Type B pancreatic cell (in vitro differentiated cells): ENCODE data around the gene YIPF2. TPM values are rescaled to one million over a fixed set of nuclear protein-coding genes. Genes with fewer than 3 reads are reported as not detected.
"Not testable (repeated sequence)": the region's sequence is repeated elsewhere in the genome, so short reads cannot be mapped to it uniquely, and the experiment has no call there.

ENCODE experiments used
- DNase-seq: peaks from one replicate; pipeline ENCODE4 v3.0.0; 2021; ENCODE audit warnings: mixed read lengths; ENCODE audit not compliant: unreplicated experiment; ENCODE audit errors: extremely low spot score
- H3K27ac Mint-ChIP-seq: 2 replicates; pipeline ENCODE4 v1.8.0; 2021; ENCODE audit warnings: mild to moderate bottlenecking, mixed read lengths
- H3K27me3 Mint-ChIP-seq: 2 replicates; pipeline ENCODE4 v1.8.0; 2021; ENCODE audit warnings: mixed read lengths
- H3K36me3 Mint-ChIP-seq: 2 replicates; pipeline ENCODE4 v1.8.0; 2021; ENCODE audit warnings: mixed read lengths
- H3K4me1 Mint-ChIP-seq: one replicate; pipeline ENCODE4 v1.8.0; 2021; ENCODE audit warnings: mixed read lengths; ENCODE audit not compliant: unreplicated experiment
- H3K4me3 Mint-ChIP-seq: 2 replicates; pipeline ENCODE4 v1.8.0; 2021; ENCODE audit warnings: mild to moderate bottlenecking, mixed read lengths
- H3K9me3 Mint-ChIP-seq: 2 replicates; pipeline ENCODE4 v1.8.0; 2021; ENCODE audit warnings: mixed read lengths
- total RNA-seq: library from RNA; stranded (reverse); gene quantifications from 2 replicates; pipeline ENCODE4 v1.2.1, GENCODE V29; 2021; ENCODE audit warnings: low replicate concordance
- TF ChIP-seq, protein P1 (sequence below): fragments of 200-600 bp; sonication (generic); conservative IDR thresholded peaks from 2 replicates; pipeline ENCODE4 v1.5.0; 2021; ENCODE audit warnings: antibody characterized with exemption, mild to moderate bottlenecking

Gene YIPF2
- total RNA-seq, 1 donor from 2014 or later, result 58.5 TPM

GRCh38 chr19:10962863-10963262, 34.4 kb upstream of the YIPF2 start:
- DNase-seq, result no peak
- Mint-ChIP-seq H3K4me3 (peak overlapping the region; percentile 96), H3K9me3 (no peaks in the 10 kb centered on the region), H3K36me3 (peaks cover 12% of the 10 kb centered on the region), H3K27ac (peak overlapping the region; percentile 94), H3K4me1 (peaks cover 26% of the 10 kb centered on the region), H3K27me3 (no peaks in the 10 kb centered on the region)
- TF ChIP-seq, protein P1, sequence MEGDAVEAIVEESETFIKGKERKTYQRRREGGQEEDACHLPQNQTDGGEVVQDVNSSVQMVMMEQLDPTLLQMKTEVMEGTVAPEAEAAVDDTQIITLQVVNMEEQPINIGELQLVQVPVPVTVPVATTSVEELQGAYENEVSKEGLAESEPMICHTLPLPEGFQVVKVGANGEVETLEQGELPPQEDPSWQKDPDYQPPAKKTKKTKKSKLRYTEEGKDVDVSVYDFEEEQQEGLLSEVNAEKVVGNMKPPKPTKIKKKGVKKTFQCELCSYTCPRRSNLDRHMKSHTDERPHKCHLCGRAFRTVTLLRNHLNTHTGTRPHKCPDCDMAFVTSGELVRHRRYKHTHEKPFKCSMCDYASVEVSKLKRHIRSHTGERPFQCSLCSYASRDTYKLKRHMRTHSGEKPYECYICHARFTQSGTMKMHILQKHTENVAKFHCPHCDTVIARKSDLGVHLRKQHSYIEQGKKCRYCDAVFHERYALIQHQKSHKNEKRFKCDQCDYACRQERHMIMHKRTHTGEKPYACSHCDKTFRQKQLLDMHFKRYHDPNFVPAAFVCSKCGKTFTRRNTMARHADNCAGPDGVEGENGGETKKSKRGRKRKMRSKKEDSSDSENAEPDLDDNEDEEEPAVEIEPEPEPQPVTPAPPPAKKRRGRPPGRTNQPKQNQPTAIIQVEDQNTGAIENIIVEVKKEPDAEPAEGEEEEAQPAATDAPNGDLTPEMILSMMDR, result no peak

- Mint-ChIP-seq H3K4me3 (peak overlapping the region; percentile 96), H3K9me3 (no peaks in the 10 kb centered on the region), H3K27ac (peak overlapping the region; percentile 94), H3K27me3 (no peaks in the 10 kb centered on the region), H3K4me1 (peaks cover 21% of the 10 kb centered on the region), H3K36me3 (peaks cover 9% of the 10 kb centered on the region)
- TF ChIP-seq, protein P1, result no peak
- DNase-seq, result no peak
These were observed 32.8 kb upstream of the YIPF2 start for GRCh38 chr19:10961073-10961860.

DNA sequence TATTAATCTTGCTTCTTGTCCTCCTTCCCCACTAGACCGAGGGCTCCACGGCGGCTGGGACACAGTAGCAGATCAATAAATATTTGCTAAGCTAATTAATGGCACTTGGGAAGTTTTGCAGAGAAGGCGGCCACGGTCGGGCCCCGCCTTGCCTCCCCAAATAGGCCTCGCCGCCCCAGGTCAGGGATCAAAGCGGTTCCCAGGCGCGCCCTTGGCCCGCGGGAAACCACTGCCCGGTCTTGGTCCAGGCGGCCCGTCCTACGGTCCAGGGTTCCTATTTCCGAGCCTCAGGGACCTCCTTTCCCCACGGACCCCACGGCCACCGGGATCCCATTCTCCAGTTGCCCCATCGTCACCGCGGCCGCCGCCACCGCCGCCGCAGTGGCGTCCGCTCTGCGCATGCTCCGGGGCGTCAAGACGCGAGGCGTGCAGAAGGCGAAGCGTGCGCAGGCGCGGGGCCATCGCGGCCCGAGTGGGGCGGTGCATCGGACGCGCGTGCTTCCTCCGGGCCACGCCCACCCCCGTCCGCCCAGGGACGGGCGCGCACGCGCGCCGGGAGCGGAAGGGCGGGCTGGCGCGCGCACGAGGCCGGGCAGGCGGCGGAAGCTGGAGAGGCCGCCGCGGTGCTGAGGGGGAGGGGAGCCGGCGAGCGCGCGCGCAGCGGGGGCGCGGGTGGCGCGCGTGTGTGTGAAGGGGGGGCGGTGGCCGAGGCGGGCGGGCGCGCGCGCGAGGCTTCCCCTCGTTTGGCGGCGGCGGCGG, 32.1 kb upstream of the YIPF2 start, which contains the start of gene SMARCA4:
TSS of gene SMARCA4 (plus strand) at position 717 of the 759 bp plus-strand sequence. CDS start 23,122 bp downstream, outside the sequence.
- peak within 1 kb of the TSS; percentile 96 for H3K4me3 Mint-ChIP-seq
- DNase-seq, result peak; percentile 100
- H3K27ac Mint-ChIP-seq, result peak within 1 kb of the TSS; percentile 94
- TF ChIP-seq, protein P1, result no peak
- peaks cover 6% of the 10 kb centered on the region for H3K36me3 Mint-ChIP-seq
- peaks cover 18% of the 10 kb centered on the region for H3K4me1 Mint-ChIP-seq
- no peaks in the 10 kb centered on the region for H3K9me3 Mint-ChIP-seq
- H3K27me3 Mint-ChIP-seq, result no peaks in the 10 kb centered on the region

DNA sequence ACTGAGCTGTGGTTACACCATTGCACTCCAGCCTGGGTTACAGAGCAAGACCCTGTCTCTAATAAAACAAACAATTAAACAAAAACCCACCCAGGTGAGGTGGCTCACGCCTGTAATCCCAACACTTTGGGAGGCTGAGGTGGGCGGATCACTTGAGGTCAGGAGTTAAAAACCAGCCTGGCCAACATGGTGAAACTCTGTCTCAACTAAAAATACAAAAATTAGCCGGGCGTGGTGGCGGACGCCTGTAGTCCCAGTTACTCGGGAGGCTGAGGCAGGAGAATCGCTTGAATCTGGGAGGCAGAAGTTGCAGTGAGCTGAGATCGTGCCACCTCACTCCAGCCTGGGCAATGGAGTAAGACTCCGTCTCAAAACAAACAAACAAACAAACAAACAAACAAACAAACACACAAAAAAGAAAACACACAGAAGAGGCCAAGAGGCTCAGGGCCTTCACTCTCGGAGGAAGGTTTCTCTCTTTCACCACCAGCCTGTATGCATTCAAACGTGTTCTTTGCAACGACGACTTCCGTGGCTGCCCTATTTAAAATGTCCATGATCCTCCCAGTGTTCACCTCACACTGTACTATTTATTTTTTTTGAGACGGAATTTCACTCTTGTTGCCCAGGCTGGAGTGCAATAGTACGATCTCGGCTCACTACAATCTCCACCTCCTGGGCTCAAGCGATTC, 31.0 kb upstream of the YIPF2 start:
- not testable (repeated sequence) for DNase-seq, H3K9me3 Mint-ChIP-seq, H3K27me3 Mint-ChIP-seq, H3K36me3 Mint-ChIP-seq
- Mint-ChIP-seq H3K27ac (peak overlapping the region; percentile 92), H3K4me3 (peak overlapping the region; percentile 89), H3K4me1 (peaks cover 12% of the 10 kb centered on the region)

GRCh38 chr19:10952809-10953208, 24.4 kb upstream of the YIPF2 start:
- Mint-ChIP-seq H3K36me3 (no peaks in the 10 kb centered on the region), H3K27ac (peak overlapping the region; percentile 91), H3K4me3 (peak overlapping the region; percentile 55), H3K4me1 (no peaks in the 10 kb centered on the region), H3K9me3 (no peaks in the 10 kb centered on the region), H3K27me3 (no peaks in the 10 kb centered on the region)
- TF ChIP-seq, protein P1, result no peak
- no peak for DNase-seq
